A673 (cell line): Measurements from ENCODE around the gene RTEL1.

ENCODE experiments used
- CTCF ChIP-seq: fragments of 300-800, 200-600 bp; sonication (generic); conservative IDR thresholded peaks from 2 replicates; pipeline ENCODE4 v1.5.1; 2017; ENCODE audit warnings: low read depth, mild to moderate bottlenecking, antibody characterized with exemption, low read length, moderate library complexity, mixed read lengths
- EZH2 ChIP-seq: fragments of 200-600 bp; sonication (generic); IDR thresholded peaks from 2 replicates; pipeline ENCODE4 v1.6.1; 2017; ENCODE audit warnings: borderline replicate concordance, low read depth, mild to moderate bottlenecking, mixed read lengths, antibody characterized with exemption, low read length; ENCODE audit not compliant: poor library complexity, severe bottlenecking

DNA sequence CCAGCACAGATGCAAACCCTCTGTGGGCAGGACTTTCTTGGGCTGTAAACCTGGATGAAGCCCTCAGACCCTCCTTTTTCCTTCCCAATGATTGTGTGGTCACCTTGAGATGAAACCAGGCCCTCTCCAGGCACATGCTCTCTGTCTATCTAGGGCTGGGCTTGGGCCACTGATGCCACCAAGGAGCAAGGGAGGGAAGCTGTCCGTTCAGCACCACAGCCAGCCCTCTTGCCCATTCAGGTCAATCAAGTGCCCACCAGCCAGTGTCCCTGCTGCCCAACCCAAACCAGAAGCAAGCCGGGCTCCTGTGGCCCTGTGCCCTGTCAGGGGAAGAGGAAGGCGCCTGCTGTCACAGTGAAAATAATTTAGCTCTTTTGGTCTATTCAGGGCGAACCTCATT, 12.9 kb upstream of the RTEL1 start:
- TF ChIP-seq EZH2 (no peak), CTCF (no peak)
